HG03095 (cell line): ENCODE results near the gene ERICH2.
A peak's percentile ranks its signal among the peaks of the same experiment; 100 is the strongest.
"Not testable (repeated sequence)": the region's sequence is repeated elsewhere in the genome, so short reads cannot be mapped to it uniquely, and the experiment has no call there.

ENCODE experiments used
- ATAC-seq: cut with Tn5 transposase; IDR thresholded peaks from one replicate; pipeline ENCODE4 v1.9.1; 2021; ENCODE audit warnings: moderate library complexity; ENCODE audit not compliant: unreplicated experiment

The ERICH2 gene, protein sequence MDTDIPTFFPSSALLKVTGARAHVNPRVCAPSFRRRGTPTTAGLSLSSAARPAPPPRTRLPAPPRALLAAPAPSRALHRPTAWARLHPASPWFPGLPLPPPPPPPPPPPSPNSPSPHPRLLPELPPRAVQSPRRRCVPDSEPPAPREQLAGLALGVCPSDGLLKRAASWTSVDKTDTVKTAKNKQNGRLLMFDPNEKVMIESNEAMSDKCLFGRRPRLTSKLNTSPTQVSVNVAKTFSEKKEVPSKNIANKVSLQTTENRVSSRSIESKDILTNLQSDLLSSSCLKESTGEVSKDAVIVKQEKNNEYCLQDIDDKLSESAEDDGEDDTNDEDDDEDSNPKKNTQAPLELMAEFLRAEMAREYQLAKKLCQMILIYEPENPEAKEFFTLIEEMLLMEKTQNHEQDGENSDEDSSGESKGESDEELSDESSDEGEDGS

DNA sequence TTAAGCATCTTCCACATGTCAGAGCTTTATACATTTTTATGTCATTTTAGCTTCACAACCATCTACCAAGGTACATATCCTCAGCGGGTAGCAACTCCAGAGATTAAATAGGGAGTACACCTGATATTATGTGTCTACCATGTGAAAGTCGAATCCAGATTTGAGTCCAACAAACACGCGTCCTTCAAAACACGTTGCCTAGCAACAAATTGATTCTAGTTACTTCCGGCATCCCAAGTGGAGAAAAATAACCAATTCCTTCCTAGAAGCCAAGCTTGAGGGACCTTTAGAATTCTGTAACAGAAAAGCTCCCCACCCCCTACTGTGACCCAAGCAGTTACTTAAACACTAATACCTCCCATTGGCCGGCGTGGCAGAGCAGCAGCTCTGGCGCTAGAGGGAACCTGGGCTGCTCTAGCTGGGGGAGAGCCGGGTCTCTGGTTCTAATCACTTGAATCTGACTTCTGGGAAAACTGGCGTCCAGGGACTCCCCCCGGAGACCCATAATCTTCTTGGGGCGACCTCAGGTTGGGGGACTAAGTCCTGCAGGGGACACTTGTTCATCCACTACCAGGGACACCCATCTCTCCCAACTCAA lies at the start of gene ERICH2:
TSS of gene ERICH2 (plus strand) at position 371 of the 598 bp plus-strand sequence. CDS start 304 bp downstream, outside the sequence.
- peak; percentile 48 for ATAC-seq

DNA sequence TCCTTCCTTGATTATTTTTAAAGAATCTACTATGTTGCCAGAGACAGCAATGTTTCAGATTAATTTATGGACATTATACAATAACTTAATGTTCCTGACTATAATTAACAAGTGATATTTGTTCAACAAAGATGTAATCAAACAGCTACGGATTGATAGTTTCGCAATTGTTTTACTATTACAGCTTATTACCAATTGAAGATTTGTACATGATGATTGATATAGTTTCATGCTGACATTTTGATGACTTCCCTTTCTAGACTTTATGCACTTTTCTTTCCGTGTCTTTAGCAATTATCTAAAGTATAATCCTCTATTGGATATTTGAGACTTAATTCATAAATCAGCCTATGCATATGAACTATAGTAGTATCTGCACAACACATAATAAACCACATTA lies 48.5 kb upstream of the ERICH2 start:
- ATAC-seq, result no peak

GRCh38 chr2:170722301-170722700 lies 47.9 kb upstream of the ERICH2 start:
- no peak for ATAC-seq

GRCh38 chr2:170723446-170723958 lies 46.7 kb upstream of the ERICH2 start:
- no peak for ATAC-seq

DNA sequence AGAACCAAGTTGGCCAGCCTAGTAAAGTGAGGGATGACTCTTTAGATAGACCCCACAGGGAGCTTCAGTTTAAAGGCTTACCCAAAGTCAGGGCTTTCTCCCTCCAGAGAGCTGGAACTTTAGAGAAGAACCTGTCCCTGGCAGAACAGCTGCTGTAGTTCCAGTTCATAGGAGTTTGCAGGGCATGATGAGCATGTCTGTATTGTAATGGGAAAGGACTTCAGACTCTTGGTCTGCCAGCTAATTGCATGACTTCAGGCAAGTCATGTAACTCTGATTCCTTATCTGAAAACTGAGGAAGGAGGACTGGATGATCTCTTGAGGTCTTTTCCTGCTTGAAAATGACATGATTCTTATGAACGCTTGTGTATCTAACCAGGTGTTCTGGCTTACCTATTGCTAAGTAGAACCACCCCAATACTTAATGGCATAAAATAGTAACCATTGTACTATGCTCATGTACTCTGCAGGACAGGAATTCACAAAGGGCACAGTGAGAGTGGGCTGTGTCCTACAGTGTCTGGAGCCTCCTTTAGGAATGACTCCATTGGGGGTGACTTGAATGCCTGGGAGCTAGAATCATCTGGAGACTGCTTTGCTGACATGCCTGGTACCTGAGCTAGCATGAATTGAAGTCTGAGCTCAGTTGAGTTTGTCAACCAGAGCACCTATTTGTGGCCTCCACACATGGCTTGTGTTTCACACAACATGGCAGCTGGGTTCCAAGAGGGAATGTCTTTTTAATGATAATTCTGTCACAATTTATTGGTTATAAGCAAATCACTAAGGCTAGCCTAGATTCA lies 36.2 kb upstream of the ERICH2 start:
- no peak for ATAC-seq

DNA sequence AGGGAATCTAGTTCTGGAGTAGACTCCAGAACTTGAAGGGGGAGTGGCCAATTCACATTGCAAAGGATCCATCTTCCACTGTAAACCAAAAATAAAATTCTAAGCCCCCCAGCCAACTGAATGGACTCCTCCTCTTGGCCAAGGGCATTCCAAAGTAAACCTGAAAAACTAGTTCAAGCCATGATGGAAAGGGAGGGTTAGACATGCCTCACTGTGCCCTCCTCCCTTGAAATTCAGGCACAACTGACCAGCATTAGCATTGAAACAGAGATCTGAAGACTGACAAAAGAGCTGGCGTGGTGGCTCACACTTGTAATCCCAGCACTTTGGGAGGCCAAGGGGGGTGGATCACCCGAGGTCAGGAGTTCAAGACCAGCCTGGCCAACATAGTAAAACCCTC lies 35.6 kb upstream of the ERICH2 start:
- ATAC-seq, result not testable (repeated sequence)

DNA sequence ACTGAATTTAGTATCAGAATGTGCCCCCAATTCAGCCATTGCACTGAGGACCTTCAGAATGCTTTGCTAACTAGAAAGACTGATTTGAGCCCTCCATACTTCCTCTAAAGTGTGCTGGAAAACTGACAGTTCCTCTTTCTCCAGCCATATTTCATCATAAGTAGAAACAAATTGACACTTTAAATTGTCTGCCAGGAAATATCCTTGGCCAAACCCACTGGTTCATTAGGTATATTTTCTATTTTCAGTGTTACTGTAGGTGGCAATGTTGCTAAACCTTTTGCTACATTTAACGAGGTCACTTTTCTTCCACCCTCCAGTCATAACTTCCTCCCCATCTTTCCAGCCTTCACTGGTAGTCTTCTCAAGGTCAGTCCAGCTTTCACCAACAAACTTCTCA lies 33.5 kb upstream of the ERICH2 start:
- ATAC-seq, result no peak

- no peak for ATAC-seq
These were observed 32.8 kb upstream of the ERICH2 start for GRCh38 chr2:170737406-170737805.

GRCh38 chr2:170737821-170738220 lies 32.4 kb upstream of the ERICH2 start:
- ATAC-seq, result no peak

- no peak for ATAC-seq
These were observed 31.1 kb upstream of the ERICH2 start for GRCh38 chr2:170739048-170739447.

DNA sequence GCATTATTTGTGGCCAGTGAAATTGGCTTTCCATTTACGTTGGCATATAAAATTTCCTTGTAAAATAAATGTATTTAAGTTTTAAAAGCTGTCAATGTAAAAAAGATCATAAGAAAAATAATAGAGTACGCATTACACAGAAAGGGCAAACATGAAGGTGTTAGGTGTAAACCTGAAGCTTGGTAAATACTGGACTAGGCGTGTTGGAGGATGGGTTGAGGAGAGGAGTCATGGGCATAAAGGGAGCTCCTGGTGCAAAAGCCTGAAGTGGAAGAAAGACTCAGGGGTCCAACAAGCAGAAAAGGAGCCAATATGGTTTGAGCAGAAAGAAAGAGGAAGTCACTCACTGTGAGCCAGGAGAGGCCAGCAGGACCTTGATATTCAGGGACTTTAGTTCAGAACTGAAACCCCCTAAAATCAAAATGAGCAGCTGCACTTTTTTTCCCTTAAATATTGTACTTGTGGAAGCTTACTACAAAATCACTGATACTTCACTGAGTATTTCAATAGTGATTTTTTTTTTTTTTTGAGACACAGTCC lies 30.6 kb upstream of the ERICH2 start:
- no peak for ATAC-seq

DNA sequence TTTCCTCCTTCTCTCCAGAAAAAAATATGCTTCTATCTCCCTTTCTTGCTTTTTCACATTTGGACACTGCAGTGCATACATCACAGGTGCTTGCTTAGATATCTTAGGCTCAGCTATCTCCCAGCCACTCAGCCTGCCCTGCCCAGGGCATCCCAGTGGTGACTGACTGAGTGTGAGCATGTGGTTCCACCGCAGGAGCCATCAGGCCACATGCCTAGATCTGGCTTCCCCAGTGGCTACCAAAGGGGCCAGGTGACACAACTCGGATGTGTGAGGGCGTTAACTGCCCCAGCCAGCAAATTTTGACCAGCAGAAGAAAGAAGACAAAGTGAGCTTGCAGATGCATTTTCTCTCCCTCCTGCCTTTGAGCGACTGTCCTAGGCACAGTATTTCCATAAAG lies 29.5 kb upstream of the ERICH2 start:
- ATAC-seq, result no peak

DNA sequence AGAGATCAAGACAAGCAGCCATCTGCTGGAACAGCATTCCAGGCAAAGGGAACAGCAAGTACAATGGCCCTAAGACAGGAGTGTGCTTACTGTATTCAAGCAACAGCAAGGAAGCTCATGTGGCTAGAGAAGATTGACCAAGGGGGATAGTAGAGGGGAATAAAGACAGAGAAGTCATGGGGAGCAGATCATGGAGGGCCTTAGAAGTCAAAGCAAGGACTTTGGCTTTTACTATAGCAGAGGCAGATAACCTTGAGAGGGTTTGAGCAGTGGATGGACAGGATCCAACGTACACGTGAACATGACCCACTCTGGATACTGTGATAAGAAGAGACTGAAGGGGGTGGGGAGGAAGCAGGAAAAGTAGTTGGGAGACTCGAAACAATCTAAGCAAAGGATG lies 28.2 kb upstream of the ERICH2 start:
- no peak for ATAC-seq

DNA sequence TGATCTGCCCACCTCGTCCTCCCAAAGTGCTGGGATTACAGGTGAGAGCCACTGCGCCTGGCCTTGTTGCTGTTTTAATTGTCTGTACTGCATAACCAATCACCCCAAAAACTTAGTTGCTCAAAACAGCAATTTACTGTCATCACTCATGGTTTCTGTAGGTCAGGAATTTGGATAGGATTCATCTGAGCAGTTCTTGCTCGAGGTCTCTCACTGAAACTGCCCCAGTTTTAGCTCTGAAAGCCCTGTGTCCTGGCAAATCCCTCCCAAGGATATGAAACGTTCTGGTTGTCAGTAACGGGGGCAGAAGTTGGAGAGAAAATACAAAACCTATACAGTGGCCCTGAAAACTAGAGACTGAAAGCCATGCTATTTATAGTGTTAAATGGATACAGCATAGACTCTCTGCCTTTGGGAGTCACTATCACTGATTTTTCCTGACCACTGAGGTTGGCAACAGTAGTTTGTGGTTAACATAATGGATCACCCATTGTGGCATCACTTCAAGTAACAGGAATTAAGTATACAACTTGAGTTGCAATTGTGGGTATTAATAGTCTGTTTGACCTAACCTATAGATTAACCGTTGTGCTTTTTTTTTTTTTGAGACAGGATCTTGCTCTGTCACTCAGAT lies 27.2 kb upstream of the ERICH2 start:
- ATAC-seq, result no peak

DNA sequence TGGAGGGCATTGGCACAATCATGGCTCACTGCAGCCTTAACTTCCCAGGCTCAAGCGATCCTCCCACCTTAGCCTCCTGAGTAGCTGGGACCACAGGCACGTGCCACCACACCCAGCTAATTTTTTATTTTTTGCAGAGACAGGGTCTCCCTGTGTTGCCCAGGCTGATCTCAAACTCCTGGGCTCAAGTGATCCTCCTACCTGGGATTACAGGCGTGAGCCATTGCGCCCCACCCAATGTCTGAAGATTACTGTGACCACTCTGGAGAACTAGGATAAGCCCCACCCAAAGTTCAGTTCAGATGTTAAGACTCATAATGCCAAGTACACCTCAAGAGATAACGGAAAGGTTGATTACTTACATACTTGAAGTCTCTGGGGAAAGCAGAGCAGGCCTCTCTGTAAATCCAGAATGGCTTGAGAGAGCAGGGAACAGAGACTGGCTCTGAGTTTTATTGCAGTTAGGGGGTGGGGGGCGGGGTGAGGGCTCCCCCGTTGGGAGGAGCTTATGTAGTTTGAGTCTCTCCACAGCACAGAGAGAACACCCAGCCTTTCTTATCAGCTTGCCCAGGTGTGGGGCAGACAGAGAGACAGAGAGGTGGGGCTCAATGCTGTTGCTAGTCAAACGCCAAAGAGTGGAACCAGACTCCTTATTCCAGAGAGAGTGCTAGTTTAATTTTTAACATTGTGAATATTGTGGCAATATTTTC lies 26.5 kb upstream of the ERICH2 start:
- no peak for ATAC-seq

- no peak for ATAC-seq
These were observed 25.8 kb upstream of the ERICH2 start for GRCh38 chr2:170744248-170745002.

GRCh38 chr2:170745305-170745704 lies 24.9 kb upstream of the ERICH2 start:
- ATAC-seq, result no peak

- ATAC-seq, result no peak
These were observed 22.3 kb upstream of the ERICH2 start for GRCh38 chr2:170747921-170748320.

- ATAC-seq, result not testable (repeated sequence)
These were observed 18.6 kb upstream of the ERICH2 start for GRCh38 chr2:170751555-170751954.
